ENCODE measurements around the gene FCHO1. TPM values are rescaled to one million over a fixed set of nuclear protein-coding genes. Genes with fewer than 3 reads are reported as not detected.
A peak's percentile ranks its signal among the peaks of the same experiment; 100 is the strongest.
"Not testable (repeated sequence)": the region's sequence is repeated elsewhere in the genome, so short reads cannot be mapped to it uniquely, and the experiment has no call there.

The FCHO1 gene
- total and polyA plus RNA-seq, 5 experiments from 2014 or later = 11.2 to 99.7 (median 31.8) TPM

- Mint-ChIP-seq H3K36me3 (peaks cover 0 to 93% (median 24%) of the 10 kb centered on the region in 3 donors), H3K27me3 (no peaks in the 10 kb centered on the region), H3K4me1 (peaks cover 0 to 12% (median 7%) of the 10 kb centered on the region in 4 donors), H3K9me3 (no peaks in the 10 kb centered on the region), H3K27ac (no peak overlapping the region), H3K4me3 (no peak overlapping the region)
- no peak for DNase-seq
- POLR2A ChIA-PET = interaction anchor here (0.6 to 0.7 kb wide), 2 partner anchors 50 to 290 kb away, joined by 3 to 6 read pairs; no protein-coding TSS in a partner anchor
- ATAC-seq = no peak
Measured at GRCh38 chr19:17767559-17767958, 16.3 kb downstream of the FCHO1 start.

GRCh38 chr19:17770613-17771012 is 19.3 kb downstream of the FCHO1 start:
- ATAC-seq = no peak
- H3K9me3 Mint-ChIP-seq = no peaks in the 10 kb centered on the region
- H3K4me3 Mint-ChIP-seq = no peak overlapping the region
- H3K27ac Mint-ChIP-seq = peak overlapping the region in 1 of 10 donors; percentile 71
- no peaks in the 10 kb centered on the region for H3K27me3 Mint-ChIP-seq
- H3K4me1 Mint-ChIP-seq = peaks cover 4 to 11% (median 5%) of the 10 kb centered on the region in 4 donors
- POLR2A ChIA-PET = no interaction called here
- peaks cover 0 to 90% (median 22%) of the 10 kb centered on the region in 3 donors for H3K36me3 Mint-ChIP-seq
- no peak for DNase-seq

GRCh38 chr19:17772172-17772571 is 20.9 kb downstream of the FCHO1 start:
- DNase-seq (no peak), ATAC-seq (no peak)
- Mint-ChIP-seq H3K4me1 (peaks cover 0 to 15% (median 5%) of the 10 kb centered on the region in 4 donors), H3K4me3 (no peak overlapping the region), H3K27ac (peak overlapping the region in 4 of 10 donors; percentile 14 to 71 (median 38)), H3K27me3 (no peaks in the 10 kb centered on the region), H3K36me3 (peaks cover 0 to 85% (median 13%) of the 10 kb centered on the region in 3 donors), H3K9me3 (no peaks in the 10 kb centered on the region)
- POLR2A ChIA-PET = no interaction called here

- DNase-seq (peak in 4 of 10 donors; percentile 17 to 38 (median 36)), ATAC-seq (no peak)
- H3K9me3 Mint-ChIP-seq = no peaks in the 10 kb centered on the region
- H3K36me3 Mint-ChIP-seq = peaks cover 0 to 62% (median 9%) of the 10 kb centered on the region in 3 donors
- POLR2A ChIA-PET = interaction anchor here (0.6 kb wide), 1 partner anchor 32 kb away, joined by 3 read pairs; no protein-coding TSS in a partner anchor
- H3K4me1 Mint-ChIP-seq = peaks cover 12 to 28% (median 15%) of the 10 kb centered on the region in 4 donors
- peak overlapping the region in 3 of 10 donors; percentile 19 to 71 (median 59) for H3K27ac Mint-ChIP-seq
- H3K4me3 Mint-ChIP-seq = no peak overlapping the region
- H3K27me3 Mint-ChIP-seq = no peaks in the 10 kb centered on the region
Measured at GRCh38 chr19:17775245-17775927, 24.1 kb downstream of the FCHO1 start.

- Mint-ChIP-seq H3K27me3 (no peaks in the 10 kb centered on the region), H3K36me3 (peaks cover 0 to 56% (median 7%) of the 10 kb centered on the region in 3 donors), H3K9me3 (no peaks in the 10 kb centered on the region), H3K4me3 (peak overlapping the region in 1 of 10 donors; percentile 60), H3K27ac (peak overlapping the region in 3 of 10 donors; percentile 29 to 74 (median 73)), H3K4me1 (peaks cover 12 to 28% (median 16%) of the 10 kb centered on the region in 4 donors)
- POLR2A ChIA-PET = interaction anchor here (0.6 to 0.9 kb wide), 2 partner anchors 57 to 73 kb away, joined by 3 read pairs; partner anchors contain the start of gene MAP1S
- peak in 1 of 2 donors; percentile 53 for ATAC-seq
- peak in 1 of 10 donors; percentile 44 for DNase-seq
Measured at GRCh38 chr19:17775991-17776803, 24.9 kb downstream of the FCHO1 start.

- H3K4me3 Mint-ChIP-seq, DNase-seq, H3K9me3 Mint-ChIP-seq, H3K27me3 Mint-ChIP-seq, POLR2A ChIA-PET, ATAC-seq: not testable (repeated sequence)
- H3K27ac Mint-ChIP-seq = peak overlapping the region in 6 of 10 donors; percentile 15 to 73 (median 42)
- H3K36me3 Mint-ChIP-seq = peaks cover 0 to 52% (median 9%) of the 10 kb centered on the region in 3 donors
- H3K4me1 Mint-ChIP-seq = peaks cover 16 to 28% (median 18%) of the 10 kb centered on the region in 4 donors
Measured at GRCh38 chr19:17777840-17778239, 26.6 kb downstream of the FCHO1 start.

- peak overlapping the region in 6 of 10 donors; percentile 15 to 93 (median 70) for H3K27ac Mint-ChIP-seq
Measured at GRCh38 chr19:17778251-17778967, 27.1 kb downstream of the FCHO1 start.

GRCh38 chr19:17778968-17779929 is 28.0 kb downstream of the FCHO1 start:
- ATAC-seq (no peak), DNase-seq (no peak)
- POLR2A ChIA-PET = interaction anchor here (0.5 to 0.6 kb wide), 3 partner anchors 24 to 501 kb away, joined by 3 to 6 read pairs (median 5); no protein-coding TSS in a partner anchor
- peaks cover 16 to 26% (median 23%) of the 10 kb centered on the region in 4 donors for H3K4me1 Mint-ChIP-seq
- no peaks in the 10 kb centered on the region for H3K9me3 Mint-ChIP-seq
- H3K27ac Mint-ChIP-seq = peak overlapping the region in 7 of 10 donors; percentile 29 to 93 (median 79)
- H3K4me3 Mint-ChIP-seq = peak overlapping the region in 2 of 10 donors; percentile 19 to 39
- H3K36me3 Mint-ChIP-seq = peaks cover under 1 to 49% (median 13%) of the 10 kb centered on the region in 3 donors
- no peaks in the 10 kb centered on the region for H3K27me3 Mint-ChIP-seq

More at GRCh38 chr19:17778251-17778967, 27.1 kb downstream of the FCHO1 start:
- H3K4me1 Mint-ChIP-seq = peaks cover 15 to 27% (median 18%) of the 10 kb centered on the region in 4 donors
- H3K36me3 Mint-ChIP-seq = peaks cover 0 to 52% (median 9%) of the 10 kb centered on the region in 3 donors
- no peaks in the 10 kb centered on the region for H3K27me3 Mint-ChIP-seq
- H3K9me3 Mint-ChIP-seq = no peaks in the 10 kb centered on the region
- peak in 3 of 10 donors; percentile 18 to 23 (median 22) for DNase-seq
- POLR2A ChIA-PET = no interaction called here
- peak; percentile 53 to 64 for ATAC-seq
- H3K4me3 Mint-ChIP-seq = peak overlapping the region in 2 of 10 donors; percentile 19 to 39

GRCh38 chr19:17780781-17781180 is 29.5 kb downstream of the FCHO1 start:
- no peaks in the 10 kb centered on the region for H3K9me3 Mint-ChIP-seq
- POLR2A ChIA-PET = no interaction called here
- ATAC-seq = no peak
- no peak for DNase-seq
- peak overlapping the region in 2 of 10 donors; percentile 5 to 93 for H3K27ac Mint-ChIP-seq
- H3K4me3 Mint-ChIP-seq = no peak overlapping the region
- H3K36me3 Mint-ChIP-seq = peaks cover 4 to 48% (median 14%) of the 10 kb centered on the region in 3 donors
- no peaks in the 10 kb centered on the region for H3K27me3 Mint-ChIP-seq
- peaks cover 15 to 28% (median 23%) of the 10 kb centered on the region in 4 donors for H3K4me1 Mint-ChIP-seq

- peaks cover 9 to 23% (median 17%) of the 10 kb centered on the region in 4 donors for H3K4me1 Mint-ChIP-seq
- peaks cover 4 to 53% (median 19%) of the 10 kb centered on the region in 3 donors for H3K36me3 Mint-ChIP-seq
- not testable (repeated sequence) for ATAC-seq, H3K27me3 Mint-ChIP-seq, H3K9me3 Mint-ChIP-seq, H3K4me3 Mint-ChIP-seq, DNase-seq
- POLR2A ChIA-PET = interaction anchor here (1.0 to 1.4 kb wide), 4 partner anchors 67 to 80 kb away, joined by 3 to 5 read pairs (median 3); partner anchors contain the start of gene RPL18A
- peak overlapping the region in 1 of 10 donors; percentile 43 for H3K27ac Mint-ChIP-seq
Measured at GRCh38 chr19:17783721-17784120, 32.4 kb downstream of the FCHO1 start.
